ENCODE data around the gene BTG3. TPM values are rescaled to one million over a fixed set of nuclear protein-coding genes. Genes with fewer than 3 reads are reported as not detected.

BTG3 gene
- polyA plus RNA-seq, 1 donor from 2014 or later, result 38.5 TPM

DNA sequence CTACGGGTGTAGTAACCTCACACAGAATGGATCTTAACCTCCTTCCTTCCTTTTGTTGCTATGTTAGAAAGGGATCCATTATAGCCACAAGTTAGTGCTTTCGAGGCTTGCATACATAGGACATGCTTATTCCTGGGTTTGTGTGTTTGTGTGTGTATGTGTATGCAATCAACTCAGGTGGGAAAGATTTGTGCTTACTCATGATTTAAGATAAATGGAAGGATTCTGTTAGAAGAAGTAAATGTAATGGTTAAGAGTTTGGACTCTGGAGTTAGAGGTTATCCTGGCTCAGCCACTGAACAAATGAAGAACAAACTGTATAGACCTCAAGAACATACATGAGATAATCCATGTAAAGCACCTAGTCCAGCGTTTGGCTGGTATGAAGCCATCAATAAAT, 28.8 kb downstream of the BTG3 start:
- Histone ChIP-seq H3K9me2 (ENCODE audit: insufficient read depth, low read length) (no peaks in the 10 kb centered on the region), H4K20me1 (ENCODE audit: insufficient read depth) (no peaks in the 10 kb centered on the region), H3K9ac (ENCODE audit: low read length) (no peak overlapping the region), H2AFZ (ENCODE audit: low read depth, low read length) (no peak overlapping the region), H3K27ac (ENCODE audit: low read length) (no peak overlapping the region), H3K27me3 (ENCODE audit: insufficient read depth, low read depth, low read length) (no peaks in the 10 kb centered on the region), H3K4me2 (ENCODE audit: low read length) (no peak overlapping the region), H3K36me3 (ENCODE audit: insufficient read depth, low read length) (no peaks in the 10 kb centered on the region), H3F3A (ENCODE audit: insufficient read depth, low read length, poor library complexity, severe bottlenecking) (no peaks in the 10 kb centered on the region), H3K4me3 (ENCODE audit: low read length) (no peak overlapping the region), H3K9me3 (ENCODE audit: low read length) (no peaks in the 10 kb centered on the region), H3K79me2 (replicated peaks; ENCODE audit: insufficient read depth, low read length) (no peaks in the 10 kb centered on the region)
- TF ChIP-seq MXI1 (conservative IDR thresholded peaks at IDR 0.05; ENCODE audit: poor library complexity, severe bottlenecking) (no peak), EP300 (conservative IDR thresholded peaks at IDR 0.05; ENCODE audit: poor library complexity, severe bottlenecking) (no peak), RAD21 (conservative IDR thresholded peaks at IDR 0.05) (no peak), POLR2AphosphoS5 (IDR thresholded peaks at IDR 0.05) (no peak), TAF1 (IDR thresholded peaks at IDR 0.05; ENCODE audit: low read depth) (no peak), SMC3 (conservative IDR thresholded peaks at IDR 0.05; ENCODE audit: poor library complexity) (no peak), EZH2 (IDR thresholded peaks at IDR 0.05; ENCODE audit: borderline replicate concordance, insufficient read depth, low read length, poor library complexity, severe bottlenecking) (no peak)
- TF ChIP-seq, protein P1, sequence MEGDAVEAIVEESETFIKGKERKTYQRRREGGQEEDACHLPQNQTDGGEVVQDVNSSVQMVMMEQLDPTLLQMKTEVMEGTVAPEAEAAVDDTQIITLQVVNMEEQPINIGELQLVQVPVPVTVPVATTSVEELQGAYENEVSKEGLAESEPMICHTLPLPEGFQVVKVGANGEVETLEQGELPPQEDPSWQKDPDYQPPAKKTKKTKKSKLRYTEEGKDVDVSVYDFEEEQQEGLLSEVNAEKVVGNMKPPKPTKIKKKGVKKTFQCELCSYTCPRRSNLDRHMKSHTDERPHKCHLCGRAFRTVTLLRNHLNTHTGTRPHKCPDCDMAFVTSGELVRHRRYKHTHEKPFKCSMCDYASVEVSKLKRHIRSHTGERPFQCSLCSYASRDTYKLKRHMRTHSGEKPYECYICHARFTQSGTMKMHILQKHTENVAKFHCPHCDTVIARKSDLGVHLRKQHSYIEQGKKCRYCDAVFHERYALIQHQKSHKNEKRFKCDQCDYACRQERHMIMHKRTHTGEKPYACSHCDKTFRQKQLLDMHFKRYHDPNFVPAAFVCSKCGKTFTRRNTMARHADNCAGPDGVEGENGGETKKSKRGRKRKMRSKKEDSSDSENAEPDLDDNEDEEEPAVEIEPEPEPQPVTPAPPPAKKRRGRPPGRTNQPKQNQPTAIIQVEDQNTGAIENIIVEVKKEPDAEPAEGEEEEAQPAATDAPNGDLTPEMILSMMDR (IDR thresholded peaks at IDR 0.05; ENCODE audit: poor library complexity, severe bottlenecking), result no peak
- TF ChIP-seq, protein P2, sequence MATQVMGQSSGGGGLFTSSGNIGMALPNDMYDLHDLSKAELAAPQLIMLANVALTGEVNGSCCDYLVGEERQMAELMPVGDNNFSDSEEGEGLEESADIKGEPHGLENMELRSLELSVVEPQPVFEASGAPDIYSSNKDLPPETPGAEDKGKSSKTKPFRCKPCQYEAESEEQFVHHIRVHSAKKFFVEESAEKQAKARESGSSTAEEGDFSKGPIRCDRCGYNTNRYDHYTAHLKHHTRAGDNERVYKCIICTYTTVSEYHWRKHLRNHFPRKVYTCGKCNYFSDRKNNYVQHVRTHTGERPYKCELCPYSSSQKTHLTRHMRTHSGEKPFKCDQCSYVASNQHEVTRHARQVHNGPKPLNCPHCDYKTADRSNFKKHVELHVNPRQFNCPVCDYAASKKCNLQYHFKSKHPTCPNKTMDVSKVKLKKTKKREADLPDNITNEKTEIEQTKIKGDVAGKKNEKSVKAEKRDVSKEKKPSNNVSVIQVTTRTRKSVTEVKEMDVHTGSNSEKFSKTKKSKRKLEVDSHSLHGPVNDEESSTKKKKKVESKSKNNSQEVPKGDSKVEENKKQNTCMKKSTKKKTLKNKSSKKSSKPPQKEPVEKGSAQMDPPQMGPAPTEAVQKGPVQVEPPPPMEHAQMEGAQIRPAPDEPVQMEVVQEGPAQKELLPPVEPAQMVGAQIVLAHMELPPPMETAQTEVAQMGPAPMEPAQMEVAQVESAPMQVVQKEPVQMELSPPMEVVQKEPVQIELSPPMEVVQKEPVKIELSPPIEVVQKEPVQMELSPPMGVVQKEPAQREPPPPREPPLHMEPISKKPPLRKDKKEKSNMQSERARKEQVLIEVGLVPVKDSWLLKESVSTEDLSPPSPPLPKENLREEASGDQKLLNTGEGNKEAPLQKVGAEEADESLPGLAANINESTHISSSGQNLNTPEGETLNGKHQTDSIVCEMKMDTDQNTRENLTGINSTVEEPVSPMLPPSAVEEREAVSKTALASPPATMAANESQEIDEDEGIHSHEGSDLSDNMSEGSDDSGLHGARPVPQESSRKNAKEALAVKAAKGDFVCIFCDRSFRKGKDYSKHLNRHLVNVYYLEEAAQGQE (IDR thresholded peaks at IDR 0.05; ENCODE audit: borderline replicate concordance), result no peak

DNA sequence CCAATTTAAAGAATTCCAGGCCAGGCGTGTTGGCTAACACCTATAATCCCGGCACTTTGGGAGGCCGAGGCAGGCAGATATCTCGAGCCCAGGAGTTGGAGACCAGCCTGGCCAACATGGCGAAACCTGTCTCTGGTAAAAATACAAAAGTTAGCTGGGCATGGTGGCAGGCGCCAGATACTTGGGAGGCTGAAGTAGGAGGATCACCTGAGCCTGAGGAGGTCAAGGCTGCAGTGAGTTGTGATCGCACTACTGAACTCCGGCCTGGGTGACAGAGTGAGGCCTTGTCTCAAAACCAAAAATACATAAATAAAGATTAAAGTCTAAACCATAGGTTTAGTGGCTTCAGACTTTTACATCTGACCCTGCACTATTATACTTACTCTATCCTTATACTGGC, 32.4 kb downstream of the BTG3 start:
- H3K9ac ChIP-seq (ENCODE audit: low read length), result no peak overlapping the region
- H3K27me3 ChIP-seq (ENCODE audit: insufficient read depth, low read depth, low read length), result no peaks in the 10 kb centered on the region
- no peak overlapping the region for H3K27ac ChIP-seq (ENCODE audit: low read length)
- TF ChIP-seq EP300 (conservative IDR thresholded peaks at IDR 0.05; ENCODE audit: poor library complexity, severe bottlenecking) (no peak), MXI1 (conservative IDR thresholded peaks at IDR 0.05; ENCODE audit: poor library complexity, severe bottlenecking) (no peak), EZH2 (IDR thresholded peaks at IDR 0.05; ENCODE audit: borderline replicate concordance, insufficient read depth, low read length, poor library complexity, severe bottlenecking) (no peak), POLR2AphosphoS5 (IDR thresholded peaks at IDR 0.05) (no peak), TAF1 (IDR thresholded peaks at IDR 0.05; ENCODE audit: low read depth) (no peak), SMC3 (conservative IDR thresholded peaks at IDR 0.05; ENCODE audit: poor library complexity) (no peak), RAD21 (conservative IDR thresholded peaks at IDR 0.05) (no peak)
- TF ChIP-seq, protein P2 (IDR thresholded peaks at IDR 0.05; ENCODE audit: borderline replicate concordance), result no peak
- TF ChIP-seq, protein P1 (IDR thresholded peaks at IDR 0.05; ENCODE audit: poor library complexity, severe bottlenecking), result no peak
- H3K9me3 ChIP-seq (ENCODE audit: low read length), result no peaks in the 10 kb centered on the region
- H3K36me3 ChIP-seq (ENCODE audit: insufficient read depth, low read length), result no peaks in the 10 kb centered on the region
- no peak overlapping the region for H2AFZ ChIP-seq (ENCODE audit: low read depth, low read length)
- H3K4me3 ChIP-seq (ENCODE audit: low read length), result no peak overlapping the region
- H3F3A ChIP-seq (ENCODE audit: insufficient read depth, low read length, poor library complexity, severe bottlenecking), result no peaks in the 10 kb centered on the region
- H3K9me2 ChIP-seq (ENCODE audit: insufficient read depth, low read length), result no peaks in the 10 kb centered on the region
- no peak overlapping the region for H3K4me2 ChIP-seq (ENCODE audit: low read length)
- no peaks in the 10 kb centered on the region for H4K20me1 ChIP-seq (ENCODE audit: insufficient read depth)
- H3K79me2 ChIP-seq (replicated peaks; ENCODE audit: insufficient read depth, low read length), result no peaks in the 10 kb centered on the region

Measured in neural cell (in vitro differentiated cells).